ENCODE results near the gene DDN. TPM values are rescaled to one million over a fixed set of nuclear protein-coding genes. Genes with fewer than 3 reads are reported as not detected.

DDN gene
- polyA plus RNA-seq, 1 donor (not counting 4 experiments of a cell fraction or from before 2014, with no cell fraction given), result 0.10 TPM

DNA sequence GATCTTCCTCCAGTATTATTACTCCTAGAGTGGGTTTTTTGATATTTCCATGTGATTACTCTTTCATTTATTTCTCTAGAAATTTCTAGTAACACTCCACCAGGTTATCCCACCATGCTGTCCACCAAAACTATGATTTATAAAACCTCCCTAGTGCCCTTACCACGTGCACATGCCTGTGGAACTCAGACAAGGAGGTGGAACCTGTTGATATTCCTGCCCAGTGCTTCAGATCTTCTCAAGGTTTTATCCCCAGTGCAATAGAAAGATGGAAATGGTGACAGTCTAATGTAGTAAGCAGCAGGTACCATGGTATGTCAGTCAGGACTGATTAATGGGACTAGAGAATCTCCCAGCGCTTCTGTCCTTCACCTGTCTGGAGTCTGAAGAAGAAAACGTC lies 38.3 kb downstream of the DDN start:
- FAIRE-seq, result no peak
- H3K9me3 ChIP-seq (ENCODE audit: control insufficient read depth, low read depth, low read length), result no peaks in the 10 kb centered on the region
- dilution Hi-C loops (cut with MboI; ENCODE audit: extremely low pct_ligation_motif_present, low sequenced_read_pairs), result no loop called here

DNA sequence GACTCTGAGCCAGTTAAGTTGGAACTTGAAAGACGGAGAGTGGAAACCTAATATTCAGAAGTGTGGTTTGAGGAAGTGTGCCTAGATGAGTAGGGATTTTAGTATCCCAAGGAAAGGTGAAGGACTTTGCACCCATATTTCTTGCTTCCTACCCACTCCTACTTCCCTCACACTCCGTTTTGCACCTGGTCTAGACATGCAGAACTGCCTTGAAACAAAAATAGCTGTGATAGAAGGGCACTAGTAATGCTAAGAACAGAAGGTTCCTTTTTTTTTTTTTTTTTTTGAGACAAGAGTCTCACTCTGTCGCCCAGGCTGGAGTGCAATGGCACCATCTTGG lies 41.2 kb downstream of the DDN start:
- Histone ChIP-seq H3K9ac (ENCODE audit: control insufficient read depth, extremely low read depth, insufficient read depth, low read length) (peak overlapping the region; percentile 87), H3K9me1 (ENCODE audit: control insufficient read depth, extremely low read depth, insufficient read depth, low read length) (no peaks in the 10 kb centered on the region), H3K27me3 (ENCODE audit: control insufficient read depth, extremely low read depth, insufficient read depth, low read length) (no peaks in the 10 kb centered on the region), H3K4me1 (ENCODE audit: control insufficient read depth, extremely low read depth, insufficient read depth, low read length) (peaks cover 12% of the 10 kb centered on the region), H3K4me3 (ENCODE audit: control insufficient read depth in 2 of 3, extremely low read depth in 1 of 3, insufficient read depth in 2 of 3, low read depth in 1 of 3, low read length in 3 of 3) (peak overlapping the region; percentile 82 to 95 (median 87)), H3K4me2 (ENCODE audit: control insufficient read depth, extremely low read depth, insufficient read depth, low read depth, low read length) (peak overlapping the region; percentile 88), H3K9me3 (ENCODE audit: control insufficient read depth, low read depth, low read length) (no peaks in the 10 kb centered on the region), H4K20me1 (ENCODE audit: control insufficient read depth, extremely low read depth, insufficient read depth, low read length) (peaks cover 9% of the 10 kb centered on the region), H3K27ac (ENCODE audit: control insufficient read depth, insufficient read depth, low read length) (peak overlapping the region; percentile 11), H3K79me2 (ENCODE audit: control insufficient read depth, insufficient read depth, low read length) (peaks cover 41% of the 10 kb centered on the region), H2AFZ (ENCODE audit: control insufficient read depth, low read length) (peak overlapping the region; percentile 94), H3K36me3 (ENCODE audit: control insufficient read depth in 2 of 2, extremely low read depth in 1 of 2, insufficient read depth in 2 of 2, low read length in 2 of 2) (peaks cover 8 to 21% of the 10 kb centered on the region in 2 experiments)
- FAIRE-seq (no peak), DNase-seq (ENCODE audit: low read depth, low spot score) (no peak)
- dilution Hi-C loops (cut with MboI; ENCODE audit: extremely low pct_ligation_motif_present, low sequenced_read_pairs), result no loop called here
- TF ChIP-seq CTCF (optimal IDR thresholded peaks at IDR 0.05 in 1 of 3, IDR thresholded peaks at IDR 0.05 in 1 of 3, conservative IDR thresholded peaks at IDR 0.05 in 1 of 3; ENCODE audit: extremely low read depth in 1 of 3, insufficient read depth in 2 of 3, low read length in 3 of 3) (no peak), EZH2 (IDR thresholded peaks at IDR 0.05; ENCODE audit: low read length) (no peak)

More for the DNA sequence above, 38.3 kb downstream of the DDN start:
- TF ChIP-seq CTCF (optimal IDR thresholded peaks at IDR 0.05 in 1 of 3, IDR thresholded peaks at IDR 0.05 in 1 of 3, conservative IDR thresholded peaks at IDR 0.05 in 1 of 3; ENCODE audit: extremely low read depth in 1 of 3, insufficient read depth in 2 of 3, low read length in 3 of 3) (no peak), EZH2 (IDR thresholded peaks at IDR 0.05; ENCODE audit: low read length) (no peak)
- Histone ChIP-seq H3K4me2 (ENCODE audit: control insufficient read depth, extremely low read depth, insufficient read depth, low read depth, low read length) (no peak overlapping the region), H3K4me3 (ENCODE audit: control insufficient read depth in 2 of 3, extremely low read depth in 1 of 3, insufficient read depth in 2 of 3, low read depth in 1 of 3, low read length in 3 of 3) (no peak overlapping the region), H3K9me1 (ENCODE audit: control insufficient read depth, extremely low read depth, insufficient read depth, low read length) (no peaks in the 10 kb centered on the region), H3K79me2 (ENCODE audit: control insufficient read depth, insufficient read depth, low read length) (peaks cover 13% of the 10 kb centered on the region), H4K20me1 (ENCODE audit: control insufficient read depth, extremely low read depth, insufficient read depth, low read length) (peaks cover 4% of the 10 kb centered on the region), H2AFZ (ENCODE audit: control insufficient read depth, low read length) (no peak overlapping the region), H3K9ac (ENCODE audit: control insufficient read depth, extremely low read depth, insufficient read depth, low read length) (no peak overlapping the region), H3K27me3 (ENCODE audit: control insufficient read depth, extremely low read depth, insufficient read depth, low read length) (no peaks in the 10 kb centered on the region), H3K4me1 (ENCODE audit: control insufficient read depth, extremely low read depth, insufficient read depth, low read length) (peaks cover 7% of the 10 kb centered on the region), H3K27ac (ENCODE audit: control insufficient read depth, insufficient read depth, low read length) (no peak overlapping the region), H3K36me3 (ENCODE audit: control insufficient read depth in 2 of 2, extremely low read depth in 1 of 2, insufficient read depth in 2 of 2, low read length in 2 of 2) (peaks cover 0 to under 1% of the 10 kb centered on the region in 2 experiments)
- no peak for DNase-seq (ENCODE audit: low read depth, low spot score)

Data from keratinocyte (primary cell).